ENCODE data around the gene TTYH1. TPM values are rescaled to one million over a fixed set of nuclear protein-coding genes. Genes with fewer than 3 reads are reported as not detected.

TTYH1 gene
- total RNA-seq, 2 experiments from 2014 or later: not detected

- no peak for TF ChIP-seq CTCF (IDR thresholded peaks at IDR 0.05)
- H3K9me3 Mint-ChIP-seq: peaks cover 2% of the 10 kb centered on the region
- ATAC-seq (ENCODE audit: poor library complexity) (no peak), DNase-seq (no peak)
- peak overlapping the region; percentile 62 for H3K4me3 Mint-ChIP-seq
- H3K36me3 Mint-ChIP-seq (ENCODE audit: low read depth): peaks cover 59% of the 10 kb centered on the region
- no peak overlapping the region for H3K4me3 ChIP-seq (ENCODE audit: low read length)
- POLR2A ChIA-PET: interaction anchor here (0.5 to 3.5 kb wide), 3 partner anchors 10 to 29 kb away, joined by 3 to 72 read pairs (median 11); partner anchors contain the start of gene LENG8
- peak overlapping the region; percentile 84 for H3K27ac Mint-ChIP-seq
- peaks cover 42% of the 10 kb centered on the region for H3K4me1 Mint-ChIP-seq (ENCODE audit: low read depth)
- H3K27me3 ChIP-seq (ENCODE audit: control insufficient read depth in 1 of 2, insufficient read depth in 2 of 2, low read length in 2 of 2): no peaks in the 10 kb centered on the region
- H3K36me3 ChIP-seq (ENCODE audit: insufficient read depth, low read length): peaks cover 55% of the 10 kb centered on the region
- intact Hi-C loops (cut with DNase I, micrococcal nuclease): loop anchor here (5.0 to 10.0 kb wide), 4 partner anchors 257 to 1016 kb away; partner anchors contain the start of genes MYADM (in 2 of the 2), RPS9 (in 1 of the 2) and ZNF628 (in 1 of the 2)
- no peaks in the 10 kb centered on the region for H3K27me3 Mint-ChIP-seq
- CTCF ChIA-PET: no interaction called here
- peaks cover 49% of the 10 kb centered on the region for H3K4me1 ChIP-seq (ENCODE audit: insufficient read depth, low read length)
- H3K9me3 ChIP-seq (ENCODE audit: control insufficient read depth in 1 of 2, insufficient read depth in 1 of 2, low read length in 2 of 2): peaks cover 0 to 12% of the 10 kb centered on the region in 2 experiments
- peak overlapping the region in 1 of 2 donors; percentile 21 for H3K27ac ChIP-seq (ENCODE audit: low read depth in 1 of 2, low read length in 2 of 2)
Measured at GRCh38 chr19:54461613-54462012, 46.3 kb downstream of the TTYH1 start.

- H3K4me1 ChIP-seq (ENCODE audit: insufficient read depth, low read length): peaks cover 49% of the 10 kb centered on the region
- Mint-ChIP-seq H3K9me3 (peaks cover 2% of the 10 kb centered on the region), H3K4me1 (ENCODE audit: low read depth) (peaks cover 43% of the 10 kb centered on the region), H3K27me3 (no peaks in the 10 kb centered on the region), H3K4me3 (peak overlapping the region; percentile 62), H3K36me3 (ENCODE audit: low read depth) (peaks cover 54% of the 10 kb centered on the region), H3K27ac (peak overlapping the region; percentile 84)
- no peaks in the 10 kb centered on the region for H3K27me3 ChIP-seq (ENCODE audit: control insufficient read depth in 1 of 2, insufficient read depth in 2 of 2, low read length in 2 of 2)
- H3K9me3 ChIP-seq (ENCODE audit: control insufficient read depth in 1 of 2, insufficient read depth in 1 of 2, low read length in 2 of 2): peaks cover 0 to 12% of the 10 kb centered on the region in 2 experiments
- DNase-seq: peak in 2 of 14 experiments; percentile 8 to 48
- intact Hi-C loops (cut with DNase I, micrococcal nuclease): loop anchor here (5.0 to 10.0 kb wide), 4 partner anchors 257 to 1015 kb away; partner anchors contain the start of genes MYADM (in 2 of the 2), RPS9 (in 1 of the 2) and ZNF628 (in 1 of the 2)
- ChIA-PET POLR2A (interaction anchor here (0.5 to 3.5 kb wide), 4 partner anchors 8 to 29 kb away, joined by 3 to 72 read pairs (median 8); partner anchors contain the start of gene LENG8), CTCF (interaction anchor here (0.6 kb wide), 1 partner anchor 24 kb away, joined by 3 read pairs; no protein-coding TSS in a partner anchor)
- H3K36me3 ChIP-seq (ENCODE audit: insufficient read depth, low read length): peaks cover 49% of the 10 kb centered on the region
- peak overlapping the region; percentile 82 for H3K4me3 ChIP-seq (ENCODE audit: low read length)
- TF ChIP-seq CTCF (IDR thresholded peaks at IDR 0.05): no peak
- no peak for ATAC-seq (ENCODE audit: poor library complexity)
- peak overlapping the region; percentile 53 to 58 for H3K27ac ChIP-seq (ENCODE audit: low read depth in 1 of 2, low read length in 2 of 2)
Measured at GRCh38 chr19:54462047-54462654, 46.9 kb downstream of the TTYH1 start.

GRCh38 chr19:54462655-54463530 is 47.6 kb downstream of the TTYH1 start:
- intact Hi-C loops (cut with DNase I, micrococcal nuclease): loop anchor here (1.0 to 10.0 kb wide), 5 partner anchors 14 to 1014 kb away; partner anchors contain the start of genes LENG8 (in 2 of the 2), MYADM (in 2 of the 2), RPS9 (in 1 of the 2) and ZNF628 (in 1 of the 2)
- peaks cover 43% of the 10 kb centered on the region for H3K4me1 Mint-ChIP-seq (ENCODE audit: low read depth)
- H3K4me3 Mint-ChIP-seq: peak overlapping the region; percentile 62
- Histone ChIP-seq H3K4me1 (ENCODE audit: insufficient read depth, low read length) (peaks cover 49% of the 10 kb centered on the region), H3K36me3 (ENCODE audit: insufficient read depth, low read length) (peaks cover 42% of the 10 kb centered on the region), H3K27me3 (ENCODE audit: control insufficient read depth in 1 of 2, insufficient read depth in 2 of 2, low read length in 2 of 2) (no peaks in the 10 kb centered on the region), H3K4me3 (ENCODE audit: low read length) (peak overlapping the region; percentile 82), H3K9me3 (ENCODE audit: control insufficient read depth in 1 of 2, insufficient read depth in 1 of 2, low read length in 2 of 2) (peaks cover 0 to 12% of the 10 kb centered on the region in 2 experiments), H3K27ac (ENCODE audit: low read depth in 1 of 2, low read length in 2 of 2) (peak overlapping the region; percentile 58 to 69)
- peak overlapping the region; percentile 84 for H3K27ac Mint-ChIP-seq
- ChIA-PET POLR2A (interaction anchor here (0.7 to 3.5 kb wide), 5 partner anchors 9 to 1161 kb away, joined by 3 to 72 read pairs (median 5); partner anchors contain the start of genes CNOT3, LENG8 and ZNF784), CTCF (interaction anchor here (0.6 to 1.0 kb wide), 2 partner anchors 12 to 25 kb away, joined by 3 read pairs; no protein-coding TSS in a partner anchor)
- H3K36me3 Mint-ChIP-seq (ENCODE audit: low read depth): peaks cover 47% of the 10 kb centered on the region
- no peak for TF ChIP-seq CTCF (IDR thresholded peaks at IDR 0.05)
- peaks cover 2% of the 10 kb centered on the region for H3K9me3 Mint-ChIP-seq
- ATAC-seq (ENCODE audit: poor library complexity) (peak; percentile 26), DNase-seq (peak; percentile 43 to 86 (median 62))
- H3K27me3 Mint-ChIP-seq: peaks cover 3% of the 10 kb centered on the region
